Astrocyte of the spinal cord (primary cell): ENCODE results near the gene TENM4.
A peak's percentile ranks its signal among the peaks of the same experiment; 100 is the strongest.

ENCODE experiments used
- DNase-seq: peaks from one replicate; pipeline ENCODE4 v3.0.0; 2011; ENCODE audit warnings: low read depth, low spot score
- H3K4me3 ChIP-seq: 2 replicates; pipeline ENCODE4 v1.5.1; 2011; ENCODE audit warnings: low read depth, mild to moderate bottlenecking, low read length, moderate library complexity
- in situ Hi-C: cut with HindIII; loops from 2 replicates; pipeline ENCODE4 v1.10.0; 2017; ENCODE audit warnings: low sequenced_read_pairs
- TF ChIP-seq, protein P1 (sequence below): IDR thresholded peaks from 2 replicates; pipeline ENCODE4 v1.5.1; 2012; ENCODE audit warnings: low read depth, mild to moderate bottlenecking, low read length, inconsistent platforms

The TENM4 gene

DNA sequence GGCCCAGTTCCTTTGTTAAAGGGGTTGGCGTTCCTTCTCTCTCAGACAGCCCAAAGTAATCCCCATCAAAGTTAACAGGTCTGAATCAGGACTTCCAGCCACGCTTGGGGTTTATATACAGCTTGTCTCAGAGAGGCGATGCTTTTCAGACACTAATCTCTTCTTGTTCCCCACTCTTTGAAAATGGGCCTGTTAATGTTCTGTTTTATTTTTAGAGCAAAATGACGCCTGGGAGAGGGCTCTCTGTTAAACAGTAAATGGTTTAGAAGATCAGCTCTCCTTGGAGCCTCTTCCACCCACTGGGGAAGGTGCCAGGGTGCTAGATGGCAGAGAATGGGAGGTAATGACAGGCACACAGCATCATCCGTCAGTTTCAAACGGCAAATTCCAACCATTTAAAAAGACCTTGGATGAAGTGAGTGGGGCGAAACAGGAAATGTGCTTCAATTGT is 630.2 kb downstream of the TENM4 start:
- TF ChIP-seq, protein P1, sequence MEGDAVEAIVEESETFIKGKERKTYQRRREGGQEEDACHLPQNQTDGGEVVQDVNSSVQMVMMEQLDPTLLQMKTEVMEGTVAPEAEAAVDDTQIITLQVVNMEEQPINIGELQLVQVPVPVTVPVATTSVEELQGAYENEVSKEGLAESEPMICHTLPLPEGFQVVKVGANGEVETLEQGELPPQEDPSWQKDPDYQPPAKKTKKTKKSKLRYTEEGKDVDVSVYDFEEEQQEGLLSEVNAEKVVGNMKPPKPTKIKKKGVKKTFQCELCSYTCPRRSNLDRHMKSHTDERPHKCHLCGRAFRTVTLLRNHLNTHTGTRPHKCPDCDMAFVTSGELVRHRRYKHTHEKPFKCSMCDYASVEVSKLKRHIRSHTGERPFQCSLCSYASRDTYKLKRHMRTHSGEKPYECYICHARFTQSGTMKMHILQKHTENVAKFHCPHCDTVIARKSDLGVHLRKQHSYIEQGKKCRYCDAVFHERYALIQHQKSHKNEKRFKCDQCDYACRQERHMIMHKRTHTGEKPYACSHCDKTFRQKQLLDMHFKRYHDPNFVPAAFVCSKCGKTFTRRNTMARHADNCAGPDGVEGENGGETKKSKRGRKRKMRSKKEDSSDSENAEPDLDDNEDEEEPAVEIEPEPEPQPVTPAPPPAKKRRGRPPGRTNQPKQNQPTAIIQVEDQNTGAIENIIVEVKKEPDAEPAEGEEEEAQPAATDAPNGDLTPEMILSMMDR, result no peak
- no peak for DNase-seq
- no peak overlapping the region for H3K4me3 ChIP-seq
- in situ Hi-C loops, result no loop called here

DNA sequence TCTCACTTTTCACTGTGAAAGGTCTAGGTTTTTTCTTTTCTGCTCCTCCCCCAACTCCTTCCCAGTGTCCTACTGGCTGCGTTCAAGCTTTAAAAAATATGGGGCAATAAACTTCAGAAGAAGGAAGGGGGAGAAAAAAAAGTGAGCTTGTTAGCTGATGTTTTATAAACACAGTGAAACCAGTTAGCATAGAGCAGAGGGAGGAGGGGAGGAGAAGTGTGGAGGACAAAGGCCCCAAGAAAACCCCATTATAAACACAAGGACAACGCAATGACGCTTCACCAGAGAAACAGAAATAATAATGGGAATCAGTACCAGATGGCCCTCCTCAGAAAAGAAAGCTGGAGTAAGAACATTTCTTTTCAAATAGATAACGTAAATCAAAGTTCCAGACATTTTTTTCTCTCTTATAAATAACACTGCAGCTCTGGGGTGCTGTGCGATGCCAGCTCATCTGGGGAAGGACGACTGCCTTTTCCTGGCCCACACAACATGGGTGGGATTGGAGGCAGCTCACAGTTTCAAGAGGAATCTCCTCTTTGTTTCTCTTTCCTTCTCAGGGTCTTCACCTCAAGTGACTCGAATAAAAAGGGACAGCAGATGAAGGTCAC is 630.8 kb downstream of the TENM4 start:
- DNase-seq, result peak; percentile 43
- TF ChIP-seq, protein P1, result no peak
- in situ Hi-C loops, result no loop called here

DNA sequence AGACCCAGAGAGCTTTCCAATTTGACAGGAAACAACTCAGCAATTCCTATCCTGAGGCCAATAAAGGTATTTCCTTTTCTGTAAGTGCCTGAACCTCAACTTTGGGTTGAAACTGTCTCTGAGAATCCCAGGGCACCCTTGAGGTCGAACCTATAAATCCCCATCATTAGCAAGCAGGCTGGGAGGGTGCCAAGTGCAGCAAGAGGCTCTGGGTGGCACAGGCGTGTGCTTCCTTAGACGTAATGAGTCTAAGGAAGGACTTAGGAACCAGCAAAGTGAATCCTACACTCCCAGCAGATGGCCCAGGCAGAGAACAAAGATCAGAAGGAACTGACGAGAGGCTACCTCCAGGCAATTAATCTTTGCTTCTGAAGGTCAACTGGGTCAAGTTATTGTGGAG is 631.9 kb downstream of the TENM4 start:
- no peak for DNase-seq
- H3K4me3 ChIP-seq, result no peak overlapping the region
- TF ChIP-seq, protein P1, result no peak
- in situ Hi-C loops, result no loop called here

More for the DNA sequence above, 630.8 kb downstream of the TENM4 start:
- H3K4me3 ChIP-seq, result no peak overlapping the region

DNA sequence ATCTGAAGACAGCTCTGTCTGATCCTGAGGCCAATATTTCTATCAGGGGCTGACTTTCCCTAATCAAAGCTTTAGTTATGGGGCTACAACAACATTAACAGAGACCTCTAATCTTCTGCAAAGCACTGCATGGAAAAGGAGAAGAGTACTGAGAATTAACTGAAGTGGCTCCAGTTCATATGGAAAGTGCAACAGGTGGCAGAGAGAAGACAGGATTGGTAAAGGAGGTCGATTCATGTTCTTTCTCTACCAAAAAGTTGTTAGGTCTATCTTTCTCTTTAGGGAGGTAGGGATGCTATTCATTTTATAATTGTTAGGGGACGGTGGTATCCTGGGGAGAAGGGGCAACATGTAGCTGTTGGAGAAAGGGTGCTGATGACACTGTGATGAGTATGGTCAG is 633.5 kb downstream of the TENM4 start:
- no peak for DNase-seq
- TF ChIP-seq, protein P1, result no peak
- in situ Hi-C loops, result no loop called here
- no peak overlapping the region for H3K4me3 ChIP-seq

DNA sequence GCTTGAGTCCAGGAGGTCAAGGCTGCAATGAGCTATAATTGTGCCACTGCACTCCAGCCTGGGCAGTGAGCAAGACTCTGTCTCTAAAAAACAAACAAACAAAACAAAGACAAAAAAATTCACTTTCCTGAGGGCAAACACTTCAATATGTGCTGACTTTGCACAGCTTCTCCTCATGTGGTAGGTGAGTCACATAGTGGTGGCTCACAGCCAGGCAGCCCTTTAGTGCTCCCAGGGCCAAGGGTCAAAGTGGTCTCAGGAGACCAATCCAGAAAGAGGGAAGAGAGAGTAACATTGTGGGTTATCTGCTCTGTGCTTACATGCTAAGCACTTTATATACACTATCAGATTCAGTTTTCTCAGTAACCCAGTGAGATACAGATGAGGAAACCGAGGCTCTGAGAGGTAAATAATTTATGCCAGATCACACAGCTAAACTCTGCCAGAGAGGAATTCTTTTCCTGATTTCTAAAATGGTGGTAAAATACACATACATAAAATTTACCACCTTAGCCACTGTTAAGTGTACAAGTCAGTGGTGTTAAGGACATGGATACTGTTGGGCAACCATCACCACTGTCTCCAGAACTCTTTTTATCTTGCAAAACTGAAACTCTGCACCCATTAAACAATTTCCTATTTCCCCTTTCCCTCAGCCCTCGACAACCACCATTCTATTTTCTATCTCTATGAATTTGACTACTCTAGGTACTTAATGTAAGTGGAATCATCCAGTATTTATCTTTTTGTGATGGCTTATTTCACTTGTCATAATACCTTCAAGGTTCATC is 634.4 kb downstream of the TENM4 start:
- peak; percentile 31 for DNase-seq
- in situ Hi-C loops, result no loop called here
- H3K4me3 ChIP-seq, result no peak overlapping the region
- TF ChIP-seq, protein P1, result no peak

DNA sequence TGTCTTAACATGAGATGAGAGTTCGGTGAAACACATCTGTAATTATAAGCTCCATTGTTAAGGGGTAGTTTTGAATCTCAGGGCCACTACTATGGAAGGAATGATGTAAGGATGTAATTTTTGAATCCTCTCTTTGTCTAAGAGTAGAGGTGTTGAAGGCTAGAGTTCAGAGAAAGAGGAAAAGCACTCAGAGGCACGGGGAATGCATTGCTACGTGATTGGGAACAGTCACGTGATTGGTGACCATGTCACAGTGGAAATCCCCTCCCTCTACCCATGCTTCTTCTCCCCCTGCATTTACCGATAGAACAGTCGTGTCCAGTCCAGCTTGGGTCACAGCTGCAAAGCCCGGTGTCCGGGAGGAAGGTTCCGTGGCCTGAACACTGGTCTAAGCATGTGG is 635.8 kb downstream of the TENM4 start:
- DNase-seq, result no peak
- TF ChIP-seq, protein P1, result no peak
- no peak overlapping the region for H3K4me3 ChIP-seq
- in situ Hi-C loops, result no loop called here
